Fibroblast of lung (primary cell): ENCODE data around the gene SEL1L.

Experiments
- EZH2 ChIP-seq: IDR thresholded peaks from 2 replicates; pipeline ENCODE4 v1.5.1; 2012; ENCODE audit warnings: low read length, control low read depth, mild to moderate bottlenecking; ENCODE audit errors: missing control alignments
- TF ChIP-seq, protein P1 (sequence below), 2 donors: IDR thresholded peaks in 1 of 2; conservative IDR thresholded peaks in 1 of 2; 1 replicate in 1 of 2; 2 replicates in 1 of 2; pipeline ENCODE4 v1.5.1; 2011 to 2012; ENCODE audit warnings: low read length in 2 of 2, control low read depth in 1 of 2, inconsistent platforms in 1 of 2, low read depth in 1 of 2, mild to moderate bottlenecking in 1 of 2

GRCh38 chr14:81458352-81458751 lies 75.3 kb downstream of the SEL1L start:
- TF ChIP-seq, protein P1, sequence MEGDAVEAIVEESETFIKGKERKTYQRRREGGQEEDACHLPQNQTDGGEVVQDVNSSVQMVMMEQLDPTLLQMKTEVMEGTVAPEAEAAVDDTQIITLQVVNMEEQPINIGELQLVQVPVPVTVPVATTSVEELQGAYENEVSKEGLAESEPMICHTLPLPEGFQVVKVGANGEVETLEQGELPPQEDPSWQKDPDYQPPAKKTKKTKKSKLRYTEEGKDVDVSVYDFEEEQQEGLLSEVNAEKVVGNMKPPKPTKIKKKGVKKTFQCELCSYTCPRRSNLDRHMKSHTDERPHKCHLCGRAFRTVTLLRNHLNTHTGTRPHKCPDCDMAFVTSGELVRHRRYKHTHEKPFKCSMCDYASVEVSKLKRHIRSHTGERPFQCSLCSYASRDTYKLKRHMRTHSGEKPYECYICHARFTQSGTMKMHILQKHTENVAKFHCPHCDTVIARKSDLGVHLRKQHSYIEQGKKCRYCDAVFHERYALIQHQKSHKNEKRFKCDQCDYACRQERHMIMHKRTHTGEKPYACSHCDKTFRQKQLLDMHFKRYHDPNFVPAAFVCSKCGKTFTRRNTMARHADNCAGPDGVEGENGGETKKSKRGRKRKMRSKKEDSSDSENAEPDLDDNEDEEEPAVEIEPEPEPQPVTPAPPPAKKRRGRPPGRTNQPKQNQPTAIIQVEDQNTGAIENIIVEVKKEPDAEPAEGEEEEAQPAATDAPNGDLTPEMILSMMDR (conservative IDR thresholded peaks at IDR 0.05 in 1 of 2, IDR thresholded peaks at IDR 0.05 in 1 of 2; ENCODE audit: low read depth in 1 of 2, low read length in 2 of 2): no peak
- no peak for TF ChIP-seq EZH2
